HUES48 (cell line): ENCODE results near the gene GRIK1.
"Not testable (repeated sequence)": the region's sequence is repeated elsewhere in the genome, so short reads cannot be mapped to it uniquely, and the experiment has no call there.

Experiments
- H3K27ac ChIP-seq: one replicate; pipeline ENCODE4 v1.7.0; 2013; ENCODE audit warnings: low read depth, low read length, inconsistent platforms
- H3K27me3 ChIP-seq: 2 replicates; pipeline ENCODE4 v1.6.1; 2013; ENCODE audit warnings: mild to moderate bottlenecking, low read length; ENCODE audit not compliant: control insufficient read depth, insufficient read depth
- H3K36me3 ChIP-seq: 2 replicates; pipeline ENCODE4 v1.6.1; 2013; ENCODE audit warnings: low read length; ENCODE audit not compliant: control insufficient read depth, insufficient read depth
- H3K4me1 ChIP-seq: 2 replicates; pipeline ENCODE4 v1.6.1; 2013; ENCODE audit warnings: mild to moderate bottlenecking, low read length; ENCODE audit not compliant: control insufficient read depth, insufficient read depth
- H3K4me3 ChIP-seq: 2 replicates; pipeline ENCODE4 v1.5.1; 2013; ENCODE audit warnings: mild to moderate bottlenecking, low read depth, low read length
- H3K9ac ChIP-seq: 2 replicates; pipeline ENCODE4 v1.6.1; 2013; ENCODE audit warnings: mild to moderate bottlenecking, low read depth, low read length, moderate library complexity
- H3K9me3 ChIP-seq: 2 replicates; pipeline ENCODE4 v1.6.1; 2013; ENCODE audit warnings: low read length; ENCODE audit not compliant: control insufficient read depth, insufficient read depth

Gene GRIK1

DNA sequence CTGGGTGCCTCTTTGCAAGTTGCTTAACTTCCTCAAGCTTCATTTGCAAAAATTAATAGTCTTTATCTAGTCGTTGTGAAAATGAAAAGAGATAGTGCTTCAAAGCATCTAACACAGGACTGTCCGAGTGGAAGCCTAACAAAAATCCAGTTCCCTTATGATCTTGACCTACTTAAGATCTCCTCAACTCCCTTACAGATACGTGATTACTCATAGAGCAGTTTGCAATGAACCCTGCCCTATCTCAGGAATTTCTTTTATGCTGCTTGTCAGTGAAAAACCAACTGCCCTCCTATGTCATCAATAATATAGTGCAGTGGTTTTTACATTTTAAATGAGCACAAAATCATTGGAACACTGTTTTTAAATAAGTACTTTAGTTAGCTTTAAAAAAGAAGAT, 326.8 kb downstream of the GRIK1 start:
- Histone ChIP-seq H3K9ac (no peak overlapping the region), H3K27me3 (no peaks in the 10 kb centered on the region), H3K36me3 (no peaks in the 10 kb centered on the region), H3K4me1 (peaks cover 27% of the 10 kb centered on the region), H3K27ac (no peak overlapping the region), H3K4me3 (no peak overlapping the region), H3K9me3 (no peaks in the 10 kb centered on the region)

- Histone ChIP-seq H3K4me1 (peaks cover 10% of the 10 kb centered on the region), H3K27me3 (no peaks in the 10 kb centered on the region), H3K36me3 (no peaks in the 10 kb centered on the region), H3K9ac (no peak overlapping the region), H3K9me3 (no peaks in the 10 kb centered on the region), H3K4me3 (no peak overlapping the region), H3K27ac (no peak overlapping the region)
Measured at GRCh38 chr21:29610779-29611360, 328.9 kb downstream of the GRIK1 start.

DNA sequence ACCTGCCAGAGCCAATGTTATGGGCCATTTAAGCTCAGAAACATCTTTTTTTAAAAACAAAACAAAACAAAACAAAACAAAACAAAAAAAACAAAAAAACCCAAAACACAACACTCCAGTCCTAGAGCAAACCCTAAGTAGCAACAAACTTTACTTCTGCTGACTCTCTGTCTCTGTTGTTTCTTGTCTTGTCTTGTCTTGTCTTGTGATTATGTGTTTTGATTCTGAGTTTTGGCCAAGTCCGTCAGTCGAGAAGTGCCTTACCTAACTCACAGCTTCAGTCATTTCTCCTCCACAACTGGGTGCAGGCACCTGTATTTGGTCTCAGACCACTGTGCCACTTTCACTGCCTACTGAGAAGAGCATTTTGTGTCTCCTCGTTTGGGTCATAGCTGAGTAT, 333.2 kb downstream of the GRIK1 start:
- Histone ChIP-seq H3K36me3 (no peaks in the 10 kb centered on the region), H3K4me3 (no peak overlapping the region), H3K27ac (no peak overlapping the region), H3K4me1 (no peaks in the 10 kb centered on the region), H3K27me3 (no peaks in the 10 kb centered on the region), H3K9ac (no peak overlapping the region), H3K9me3 (no peaks in the 10 kb centered on the region)

DNA sequence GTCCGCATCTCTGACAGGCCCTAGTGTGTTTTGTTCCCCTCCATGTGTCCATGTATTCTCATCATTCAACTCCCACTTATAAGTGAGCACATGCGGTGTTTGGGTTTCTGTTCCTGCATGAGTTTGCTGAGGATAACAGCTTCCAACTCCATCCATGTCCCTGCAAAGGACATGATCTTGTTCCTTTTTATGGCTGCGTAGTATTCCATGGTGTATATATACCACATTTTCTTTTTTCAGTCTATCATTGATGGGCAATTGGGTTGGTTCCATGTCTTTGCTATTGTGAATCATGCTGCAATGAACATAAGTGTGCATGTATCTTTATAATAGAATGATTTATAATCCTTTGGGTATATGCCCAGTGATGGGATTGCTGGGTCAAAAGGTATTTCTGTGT, 334.6 kb downstream of the GRIK1 start:
- H3K9me3 ChIP-seq, H3K36me3 ChIP-seq, H3K4me3 ChIP-seq, H3K27me3 ChIP-seq, H3K27ac ChIP-seq, H3K4me1 ChIP-seq, H3K9ac ChIP-seq: not testable (repeated sequence)

- Histone ChIP-seq H3K4me1 (0 out of 2 replicates have a peak, but pooled peaks cover 6% of the 10 kb centered on the region), H3K27ac (no peak overlapping the region), H3K9me3 (no peaks in the 10 kb centered on the region), H3K4me3 (no peak overlapping the region), H3K9ac (no peak overlapping the region), H3K27me3 (no peaks in the 10 kb centered on the region), H3K36me3 (no peaks in the 10 kb centered on the region)
Measured at GRCh38 chr21:29604076-29604475, 335.7 kb downstream of the GRIK1 start.

DNA sequence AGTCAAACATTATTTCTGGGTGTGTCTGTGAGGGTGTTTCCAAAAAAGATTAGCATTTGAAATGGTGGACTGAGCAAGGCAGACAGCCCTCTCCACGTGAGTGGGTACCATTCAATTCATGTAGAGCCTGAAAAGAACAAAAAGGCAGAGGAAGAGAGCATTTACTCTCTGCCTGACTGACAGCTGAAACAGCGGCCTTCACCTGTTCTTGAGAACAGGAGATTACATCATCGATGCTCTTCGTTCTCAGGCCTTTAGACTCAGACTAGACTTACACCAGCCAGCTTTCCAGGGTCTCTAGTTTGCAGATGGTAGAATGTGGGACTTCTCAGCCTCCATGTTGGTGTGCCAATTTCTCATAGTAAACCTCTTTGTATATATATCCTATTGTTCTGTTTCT, 338.7 kb downstream of the GRIK1 start:
- no peaks in the 10 kb centered on the region for H3K36me3 ChIP-seq
- peaks cover 11% of the 10 kb centered on the region for H3K4me1 ChIP-seq
- no peak overlapping the region for H3K4me3 ChIP-seq
- H3K9me3 ChIP-seq, result no peaks in the 10 kb centered on the region
- H3K27ac ChIP-seq, result no peak overlapping the region
- H3K27me3 ChIP-seq, result no peaks in the 10 kb centered on the region
- no peak overlapping the region for H3K9ac ChIP-seq

GRCh38 chr21:29586696-29587095, 353.1 kb downstream of the GRIK1 start:
- Histone ChIP-seq H3K27me3 (no peaks in the 10 kb centered on the region), H3K9ac (no peak overlapping the region), H3K4me3 (no peak overlapping the region), H3K36me3 (no peaks in the 10 kb centered on the region), H3K4me1 (no peaks in the 10 kb centered on the region), H3K27ac (no peak overlapping the region), H3K9me3 (no peaks in the 10 kb centered on the region)

DNA sequence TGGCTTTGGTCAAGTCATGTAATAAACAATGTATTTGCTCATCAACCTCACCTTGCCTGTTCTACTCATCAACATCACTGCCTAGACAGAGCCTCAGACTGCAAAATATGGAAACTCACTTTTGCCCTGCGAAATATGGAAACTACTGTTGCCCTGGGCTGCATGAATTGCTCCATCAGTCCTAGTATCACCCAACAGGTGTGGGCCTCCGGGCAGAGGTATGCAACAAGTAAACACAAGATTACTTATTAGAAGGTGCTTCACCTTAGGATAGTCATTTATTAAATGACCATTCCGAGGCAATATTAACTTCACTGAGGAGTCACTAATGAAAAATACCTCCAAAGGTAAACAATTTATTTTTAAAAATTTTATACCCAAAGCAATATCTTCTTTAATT, 354.3 kb downstream of the GRIK1 start:
- no peaks in the 10 kb centered on the region for H3K27me3 ChIP-seq

GRCh38 chr21:29583424-29583924, 356.3 kb downstream of the GRIK1 start:
- Histone ChIP-seq H3K27me3 (no peaks in the 10 kb centered on the region), H3K4me3 (no peak overlapping the region), H3K9me3 (no peaks in the 10 kb centered on the region), H3K36me3 (no peaks in the 10 kb centered on the region), H3K4me1 (no peaks in the 10 kb centered on the region), H3K9ac (no peak overlapping the region), H3K27ac (no peak overlapping the region)

More for the DNA sequence above, 354.3 kb downstream of the GRIK1 start:
- H3K9ac ChIP-seq, result no peak overlapping the region
- H3K9me3 ChIP-seq, result no peaks in the 10 kb centered on the region
- H3K4me3 ChIP-seq, result no peak overlapping the region
- H3K27ac ChIP-seq, result no peak overlapping the region
- no peaks in the 10 kb centered on the region for H3K4me1 ChIP-seq
- no peaks in the 10 kb centered on the region for H3K36me3 ChIP-seq

- H3K27me3 ChIP-seq, result no peaks in the 10 kb centered on the region
- no peak overlapping the region for H3K4me3 ChIP-seq
Measured at GRCh38 chr21:29582855-29583254, 356.9 kb downstream of the GRIK1 start.

GRCh38 chr21:29581393-29581792, 358.4 kb downstream of the GRIK1 start:
- Histone ChIP-seq H3K27me3 (no peaks in the 10 kb centered on the region), H3K9me3 (no peaks in the 10 kb centered on the region), H3K4me1 (no peaks in the 10 kb centered on the region), H3K27ac (no peak overlapping the region), H3K4me3 (no peak overlapping the region), H3K9ac (no peak overlapping the region), H3K36me3 (no peaks in the 10 kb centered on the region)

More at GRCh38 chr21:29582855-29583254, 356.9 kb downstream of the GRIK1 start:
- Histone ChIP-seq H3K9ac (no peak overlapping the region), H3K36me3 (no peaks in the 10 kb centered on the region), H3K27ac (no peak overlapping the region), H3K4me1 (no peaks in the 10 kb centered on the region), H3K9me3 (no peaks in the 10 kb centered on the region)
